Measurements from ENCODE around the gene SREK1.
"Not testable (repeated sequence)": the region's sequence is repeated elsewhere in the genome, so short reads cannot be mapped to it uniquely, and the experiment has no call there.

Gene SREK1

GRCh38 chr5:66169534-66169933, 25.4 kb downstream of the SREK1 start:
- DNase-seq = peak; percentile 76

- DNase-seq = peak; percentile 56
These were observed 26.3 kb downstream of the SREK1 start for GRCh38 chr5:66170195-66170919.

- peak; percentile 73 for DNase-seq
These were observed 27.5 kb downstream of the SREK1 start for GRCh38 chr5:66171349-66172344.

- no peak for DNase-seq
These were observed 30.2 kb downstream of the SREK1 start for GRCh38 chr5:66174338-66174737.

GRCh38 chr5:66178799-66179198, 34.7 kb downstream of the SREK1 start:
- DNase-seq = no peak

GRCh38 chr5:66179297-66180051, 35.4 kb downstream of the SREK1 start:
- no peak for DNase-seq

GRCh38 chr5:66180282-66181155, 36.4 kb downstream of the SREK1 start:
- DNase-seq = peak; percentile 34

GRCh38 chr5:66186108-66186507, 42.0 kb downstream of the SREK1 start:
- DNase-seq = no peak

GRCh38 chr5:66193419-66193818, 49.3 kb downstream of the SREK1 start:
- DNase-seq = no peak

GRCh38 chr5:66197764-66198405, 53.8 kb downstream of the SREK1 start:
- no peak for DNase-seq

GRCh38 chr5:66198837-66199236, 54.7 kb downstream of the SREK1 start:
- DNase-seq = no peak

GRCh38 chr5:66203531-66203930, 59.4 kb downstream of the SREK1 start:
- no peak for DNase-seq

- no peak for DNase-seq
These were observed 62.4 kb downstream of the SREK1 start for GRCh38 chr5:66206465-66206864.

- DNase-seq = no peak
These were observed 63.9 kb downstream of the SREK1 start for GRCh38 chr5:66207800-66208561.

GRCh38 chr5:66209350-66209749, 65.2 kb downstream of the SREK1 start:
- DNase-seq = no peak

- no peak for DNase-seq
These were observed 65.7 kb downstream of the SREK1 start for GRCh38 chr5:66209794-66210193.

- no peak for DNase-seq
These were observed 69.4 kb downstream of the SREK1 start for GRCh38 chr5:66213533-66213932.

- no peak for DNase-seq
These were observed 78.4 kb downstream of the SREK1 start for GRCh38 chr5:66222455-66222854.

GRCh38 chr5:66222896-66223295, 78.8 kb downstream of the SREK1 start:
- DNase-seq = not testable (repeated sequence)

GRCh38 chr5:66223637-66224036, 79.5 kb downstream of the SREK1 start:
- DNase-seq = no peak

- no peak for DNase-seq
These were observed 80.2 kb downstream of the SREK1 start for GRCh38 chr5:66224274-66224673.

Measured in activated CD4-positive, alpha-beta T cell treated with anti-CD3 and anti-CD28 coated beads, Interleukin-10, Interleukin-2, amounts not matched to agents 100 ng/mL and 50 ng/mL, durations not matched to agents 16 hours and 8 hours (primary cell).